T-helper 2 cell (primary cell): ENCODE data around the gene OVCA2.
"Not testable (repeated sequence)": the region's sequence is repeated elsewhere in the genome, so short reads cannot be mapped to it uniquely, and the experiment has no call there.

Source experiments
- DNase-seq, 5 experiments: peaks; one replicate each; pipeline versions ENCODE4 v3.0.0 to v3.0.0-alpha.2; 2012 to 2022
- total RNA-seq, 2 donors: gene quantifications; one replicate each; lab custom pipeline; 2026; lab: John Stamatoyannopoulos, UW

Gene OVCA2
- 0 reads per million in 2 donors for total RNA-seq

DNA sequence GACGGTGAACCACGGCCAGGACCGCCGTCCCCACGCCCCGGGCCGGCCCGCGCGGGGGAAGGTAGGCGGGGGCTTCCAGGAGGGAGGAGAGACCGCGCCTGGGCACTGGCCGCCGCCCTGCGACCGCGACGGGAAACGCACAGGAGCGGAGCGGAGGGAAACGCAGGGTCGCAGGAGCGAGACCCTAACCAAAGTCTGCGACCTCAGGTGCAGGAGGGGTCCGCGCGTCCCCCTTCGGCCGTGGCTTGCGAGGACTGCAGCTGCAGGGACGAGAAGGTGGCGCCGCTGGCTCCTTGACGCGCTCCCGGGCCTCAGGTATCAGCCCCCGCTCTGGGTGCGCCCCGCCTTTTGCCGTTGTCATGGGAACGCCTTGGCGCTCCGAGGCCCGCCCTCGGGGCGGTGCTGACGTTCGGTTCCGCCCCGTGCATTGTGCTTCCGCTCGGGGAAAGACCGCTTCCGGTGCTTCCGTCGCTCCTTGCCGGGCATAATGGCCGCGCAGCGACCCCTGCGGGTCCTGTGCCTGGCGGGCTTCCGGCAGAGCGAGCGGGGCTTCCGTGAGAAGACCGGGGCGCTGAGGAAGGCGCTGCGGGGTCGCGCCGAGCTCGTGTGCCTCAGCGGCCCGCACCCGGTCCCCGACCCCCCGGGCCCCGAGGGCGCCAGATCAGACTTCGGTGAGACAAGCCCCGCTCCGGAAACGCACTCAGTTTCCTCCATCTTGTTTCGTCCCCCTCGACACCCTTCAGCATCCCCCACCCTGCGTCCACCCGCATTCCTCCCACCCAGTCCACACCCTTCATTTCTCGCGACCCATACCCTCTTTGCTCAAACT is at the start of gene OVCA2:
Gene OVCA2 (plus strand): TSS at position 462 of the 829 bp plus-strand sequence. CDS start 26 bp downstream, at position 488.
- peak; percentile 94 to 97 (median 95) for DNase-seq

DNA sequence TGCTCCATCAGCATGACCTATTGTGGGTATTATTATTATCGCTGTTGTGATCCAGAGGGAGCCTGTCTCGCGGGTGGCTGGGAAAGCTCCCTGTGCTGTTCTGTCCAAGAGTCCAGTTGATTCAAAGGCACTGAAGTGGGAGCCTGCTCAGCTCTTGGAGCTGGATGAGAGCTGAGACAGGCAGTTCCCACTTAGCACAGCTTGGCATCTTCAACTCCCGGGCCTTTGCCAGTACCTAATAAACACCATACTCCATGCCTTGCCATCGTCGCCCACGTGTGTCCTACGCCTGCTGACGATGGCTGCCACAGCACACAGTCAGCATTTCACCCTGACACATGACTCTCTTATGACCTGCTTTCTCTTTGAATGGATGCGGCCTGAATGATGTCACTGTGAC is 49.3 kb upstream of the OVCA2 start:
- no peak for DNase-seq

DNA sequence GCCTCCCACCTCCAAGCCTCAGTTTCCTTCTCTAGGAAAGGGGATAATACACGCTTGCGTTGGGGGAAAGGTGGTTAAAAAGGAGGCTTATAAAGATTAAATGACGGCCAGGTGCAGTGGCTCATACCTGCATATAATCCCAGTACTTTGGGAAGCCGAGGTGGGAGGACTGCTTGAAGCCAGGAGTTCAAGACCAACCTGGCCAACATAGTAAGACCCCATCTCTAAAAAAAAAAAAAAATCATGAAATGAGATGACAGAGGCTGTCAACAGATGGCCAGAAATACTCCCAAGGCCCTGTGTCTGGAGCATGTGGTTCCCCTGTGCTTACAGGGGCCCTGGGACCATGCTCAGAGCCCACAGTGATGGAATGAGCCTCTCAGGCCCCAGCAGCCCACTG is 47.1 kb upstream of the OVCA2 start:
- no peak for DNase-seq

DNA sequence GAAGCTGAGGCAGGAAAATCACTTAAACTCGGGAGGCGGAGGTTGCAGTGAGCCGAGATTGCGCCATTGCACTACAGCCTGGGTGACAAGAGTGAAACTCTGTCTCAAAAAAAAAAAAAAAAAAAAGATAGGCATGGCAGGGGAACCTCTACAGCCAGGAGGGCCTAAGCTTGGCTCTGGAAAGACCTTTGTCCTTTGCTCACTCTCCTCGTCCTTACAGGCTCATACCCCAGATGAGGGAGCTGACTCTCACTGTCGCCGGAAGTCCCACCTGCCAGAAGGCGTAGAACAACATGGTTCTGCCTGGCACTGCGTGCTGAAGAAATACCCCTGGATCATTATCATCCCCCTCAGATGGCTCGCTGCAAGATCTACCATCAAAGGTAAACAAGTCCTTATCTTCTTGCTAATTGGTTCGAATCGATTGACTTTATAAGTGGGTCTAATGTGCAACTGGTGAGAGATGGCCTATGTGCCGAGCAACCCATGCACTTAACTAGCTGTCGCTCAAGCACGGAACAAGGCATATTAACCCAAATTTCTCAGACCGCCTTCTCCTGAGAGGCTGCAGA is 46.4 kb upstream of the OVCA2 start:
- DNase-seq = no peak

DNA sequence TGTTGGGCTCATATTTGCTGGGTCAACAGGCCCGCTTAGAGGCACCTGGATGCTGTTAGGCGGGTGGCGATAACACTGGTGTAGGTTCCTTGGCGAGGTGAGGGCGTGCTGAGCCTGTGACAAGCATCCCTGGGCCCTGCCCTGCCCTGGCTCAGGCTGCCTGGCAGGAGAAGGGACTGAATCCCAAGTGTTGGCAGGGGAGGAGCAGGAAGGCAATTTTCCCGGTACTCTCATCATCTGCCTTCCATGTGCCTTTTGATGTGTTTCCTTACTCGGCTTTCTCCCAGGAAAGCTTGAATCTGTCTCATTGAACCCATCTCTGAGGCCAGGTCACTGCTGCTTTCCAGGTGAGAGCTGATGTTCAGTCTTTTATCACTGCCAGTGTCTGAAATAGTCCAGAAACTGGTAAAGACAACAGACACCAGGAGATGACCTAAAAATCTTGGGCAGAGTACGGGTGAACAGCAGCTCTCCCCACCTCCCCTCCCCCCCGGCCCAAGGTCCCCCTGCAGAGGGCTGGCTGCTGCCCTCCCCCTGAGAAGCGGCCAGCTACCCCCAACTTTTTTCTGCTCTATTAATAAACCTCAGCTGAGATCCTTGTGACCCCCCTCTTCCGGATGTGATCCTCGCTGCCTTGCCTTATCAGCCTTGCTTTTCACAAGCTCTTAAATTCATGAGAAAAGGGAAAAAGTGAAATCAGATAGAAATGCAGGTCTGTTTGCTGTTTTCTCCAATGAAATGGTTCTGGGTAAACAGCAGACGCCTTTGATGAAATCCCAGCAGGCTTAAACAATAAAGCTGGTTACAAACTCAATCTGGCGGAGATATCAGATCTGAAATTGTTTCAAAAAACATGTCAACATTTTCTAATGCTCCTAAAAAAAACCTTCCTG is 45.7 kb upstream of the OVCA2 start:
- DNase-seq = no peak

DNA sequence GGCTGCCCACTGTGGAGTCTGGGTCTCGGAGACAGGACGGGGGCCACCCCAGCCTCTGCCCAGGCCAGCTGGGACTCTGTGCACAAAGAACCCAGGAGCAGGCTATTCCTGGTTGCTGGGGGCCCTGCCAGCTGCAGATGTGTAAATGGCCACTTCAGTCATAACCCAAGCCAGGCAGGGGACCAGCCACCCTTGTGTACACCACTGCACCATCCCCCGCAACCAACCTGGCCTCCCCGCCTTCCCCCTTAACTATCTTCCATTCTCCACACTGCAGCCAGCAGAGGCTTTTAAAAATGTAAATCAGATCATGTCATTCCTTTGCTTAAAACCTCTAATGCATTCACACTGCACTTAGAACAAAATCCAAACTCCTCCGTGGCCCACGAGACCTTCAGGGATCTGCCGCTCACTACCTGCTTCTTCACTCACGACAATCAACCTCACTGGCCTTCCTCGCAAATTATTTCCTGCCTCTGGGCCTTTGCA is 45.0 kb upstream of the OVCA2 start:
- no peak for DNase-seq

DNA sequence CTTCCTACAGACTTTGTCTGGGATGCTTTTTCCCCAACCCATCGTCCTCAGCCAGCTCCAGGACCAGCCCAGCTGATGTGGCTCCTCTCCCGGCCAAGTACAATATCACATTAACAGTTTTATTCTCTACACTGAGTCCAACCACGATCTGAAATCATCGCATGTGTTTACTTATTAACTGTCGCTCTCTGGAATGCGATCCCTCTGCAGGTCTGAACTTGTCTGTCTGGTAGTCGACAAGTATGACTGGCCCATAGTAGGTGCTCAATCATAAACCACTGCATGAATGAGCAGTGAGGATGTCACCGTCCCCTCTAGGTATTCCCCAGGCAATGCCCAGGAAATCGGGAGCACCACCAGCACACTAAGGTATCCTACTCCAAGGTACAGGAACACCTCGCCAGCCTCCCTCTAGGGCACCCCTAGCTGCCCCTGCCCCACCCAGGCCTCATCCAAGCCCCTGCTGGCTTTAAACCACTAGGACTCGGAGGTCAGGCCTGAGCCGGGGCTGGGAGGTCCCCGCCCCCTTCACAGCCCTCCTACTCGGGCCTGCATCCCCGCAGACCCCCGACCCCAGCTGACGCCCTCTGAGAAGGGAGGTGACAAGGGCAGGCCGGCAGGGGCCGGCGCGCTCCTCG is 44.4 kb upstream of the OVCA2 start:
- DNase-seq = no peak

DNA sequence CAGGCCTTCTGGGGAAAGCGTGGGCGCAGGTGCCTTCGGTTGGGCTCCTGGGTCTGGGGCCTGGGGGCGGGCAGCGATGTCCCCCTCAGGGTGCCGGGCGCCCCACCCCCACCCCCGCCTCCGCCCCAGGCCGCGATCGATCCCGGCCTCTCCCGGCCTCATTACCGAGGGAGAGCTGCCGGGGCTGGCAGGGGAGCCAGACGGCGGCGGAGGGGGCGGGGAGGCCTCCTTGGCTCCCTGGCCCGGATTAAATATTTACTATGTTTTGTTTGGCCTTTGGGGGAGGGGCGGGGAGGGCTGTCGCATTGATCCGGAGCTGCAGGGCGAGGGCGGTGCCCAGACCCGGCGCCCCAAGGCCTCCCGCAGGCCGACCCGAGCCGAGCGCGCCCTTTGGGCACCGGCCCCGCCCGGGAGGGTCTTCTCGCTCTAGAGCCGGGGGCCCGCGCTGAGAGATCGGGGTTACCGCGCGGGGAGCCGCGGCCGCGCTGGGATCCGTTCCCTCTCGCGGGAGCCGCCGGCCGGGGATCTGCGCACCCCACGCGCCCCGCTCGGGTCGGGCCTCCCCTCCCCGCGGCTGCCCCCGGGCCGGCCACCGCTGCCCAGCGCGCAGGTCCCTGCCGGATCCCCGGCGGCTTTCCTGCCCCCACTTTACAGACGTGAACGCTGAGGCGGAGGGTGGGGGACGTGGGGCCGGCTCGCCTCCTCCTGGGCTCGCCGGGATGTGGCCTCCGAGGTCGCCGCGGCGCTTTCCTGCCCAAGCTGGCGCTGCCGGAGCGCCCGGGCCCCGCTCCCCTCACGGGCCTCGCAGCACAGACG is 43.7 kb upstream of the OVCA2 start:
- no peak for DNase-seq

DNA sequence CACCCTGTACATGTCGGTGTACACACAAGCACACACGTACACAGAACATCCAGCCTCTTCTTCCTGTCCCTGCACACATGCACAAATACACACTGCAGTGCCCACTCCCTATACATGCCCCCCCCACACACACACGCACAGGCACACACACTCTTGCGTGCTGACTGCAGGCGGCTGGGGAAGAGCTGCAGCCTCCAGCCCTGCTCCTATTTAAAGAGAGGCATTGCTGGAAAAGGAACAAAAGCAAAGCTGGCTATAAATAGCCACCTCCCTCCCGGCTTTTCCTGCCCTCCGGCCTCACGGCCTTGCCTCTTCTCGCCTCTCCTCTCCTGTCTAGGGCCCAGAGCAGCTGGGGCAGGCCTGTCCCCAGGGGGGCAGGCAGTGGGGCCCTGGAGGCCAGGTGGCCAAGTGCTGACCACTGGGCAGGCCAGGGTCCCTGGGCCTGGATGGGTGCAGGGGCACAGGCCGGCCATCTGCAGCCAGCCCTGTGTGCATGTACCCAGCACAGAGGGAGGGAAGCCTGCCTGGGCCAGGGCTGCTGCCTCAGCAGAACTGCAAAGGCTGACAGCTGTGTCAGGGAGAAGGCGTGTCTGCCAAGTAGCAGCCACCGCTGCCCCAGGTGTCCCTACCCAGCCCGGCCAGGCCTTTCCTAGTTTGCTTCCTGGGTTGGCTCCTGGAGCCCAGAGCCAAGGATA is 42.1 kb upstream of the OVCA2 start:
- DNase-seq = no peak

DNA sequence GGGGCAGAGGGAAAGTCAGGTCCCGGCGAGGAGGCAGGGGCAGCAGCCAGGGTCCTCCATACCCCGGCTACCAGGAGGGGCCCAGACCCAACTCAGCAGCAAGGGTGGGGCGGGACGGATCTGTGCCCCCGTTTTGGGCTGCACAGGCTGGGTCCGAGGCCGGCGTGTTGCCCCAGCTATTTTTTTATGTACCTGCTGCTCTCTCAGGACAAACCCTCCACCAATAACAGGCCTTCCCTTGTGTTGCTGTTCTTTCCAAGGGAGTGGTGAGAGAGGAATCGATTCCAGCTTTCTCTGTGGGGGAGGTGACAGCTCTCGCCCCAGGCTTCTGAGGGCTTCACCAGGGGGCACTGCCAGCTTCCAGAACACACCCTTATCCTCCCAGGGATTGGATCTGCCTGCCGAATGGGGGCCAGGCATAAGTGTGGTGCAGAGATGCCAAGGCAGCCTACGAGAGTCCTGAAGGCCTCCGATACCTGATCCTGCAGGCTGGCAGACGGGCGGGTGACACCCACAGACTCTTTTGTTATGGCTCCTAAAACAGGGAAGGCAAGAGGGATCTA is 39.0 kb upstream of the OVCA2 start:
- DNase-seq = no peak

DNA sequence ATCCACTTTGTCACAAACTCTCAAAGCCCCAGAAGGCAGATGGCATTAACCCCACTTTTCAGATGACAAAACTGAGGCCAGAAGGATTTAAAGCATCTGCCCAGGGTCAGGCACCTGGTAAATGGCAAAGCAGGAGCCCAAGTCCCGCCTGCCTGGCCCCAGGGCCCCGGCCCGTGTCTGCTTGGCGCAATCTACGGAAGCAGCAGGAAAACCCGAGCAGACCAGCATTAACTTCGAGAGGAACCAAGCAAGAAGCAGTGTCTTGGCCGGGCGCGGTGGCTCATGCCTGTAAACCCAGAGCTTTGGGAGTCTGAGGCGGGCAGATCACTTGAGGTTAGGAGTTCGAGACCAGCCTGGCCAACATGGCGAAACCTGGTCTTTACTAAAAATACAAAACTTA is 38.3 kb upstream of the OVCA2 start:
- DNase-seq = no peak

DNA sequence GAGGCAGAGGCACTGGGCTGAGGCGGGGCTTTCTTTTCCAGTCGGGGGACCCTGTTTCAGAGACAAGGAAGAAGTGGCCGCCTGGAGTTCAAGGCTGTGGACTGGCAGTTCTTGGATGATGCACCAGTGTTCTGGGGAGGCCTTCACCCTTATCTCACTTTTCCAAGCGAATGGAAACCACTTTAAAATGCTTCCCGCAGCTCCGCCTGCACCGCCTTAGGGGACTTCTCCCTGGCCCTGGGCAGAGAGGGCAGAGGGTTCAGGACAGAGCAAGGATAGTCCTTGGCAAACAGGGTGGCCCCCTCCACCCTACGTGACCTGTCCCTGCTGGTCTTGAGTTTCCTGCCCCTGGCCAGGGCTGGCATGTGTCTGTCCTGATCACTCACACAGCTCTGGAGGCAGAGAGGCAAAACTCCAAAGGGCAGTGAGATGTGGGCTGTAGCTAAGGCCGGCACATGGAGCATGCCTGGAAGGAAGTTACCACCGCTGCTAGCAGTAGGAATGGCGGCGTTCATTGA is 37.3 kb upstream of the OVCA2 start:
- no peak for DNase-seq

DNA sequence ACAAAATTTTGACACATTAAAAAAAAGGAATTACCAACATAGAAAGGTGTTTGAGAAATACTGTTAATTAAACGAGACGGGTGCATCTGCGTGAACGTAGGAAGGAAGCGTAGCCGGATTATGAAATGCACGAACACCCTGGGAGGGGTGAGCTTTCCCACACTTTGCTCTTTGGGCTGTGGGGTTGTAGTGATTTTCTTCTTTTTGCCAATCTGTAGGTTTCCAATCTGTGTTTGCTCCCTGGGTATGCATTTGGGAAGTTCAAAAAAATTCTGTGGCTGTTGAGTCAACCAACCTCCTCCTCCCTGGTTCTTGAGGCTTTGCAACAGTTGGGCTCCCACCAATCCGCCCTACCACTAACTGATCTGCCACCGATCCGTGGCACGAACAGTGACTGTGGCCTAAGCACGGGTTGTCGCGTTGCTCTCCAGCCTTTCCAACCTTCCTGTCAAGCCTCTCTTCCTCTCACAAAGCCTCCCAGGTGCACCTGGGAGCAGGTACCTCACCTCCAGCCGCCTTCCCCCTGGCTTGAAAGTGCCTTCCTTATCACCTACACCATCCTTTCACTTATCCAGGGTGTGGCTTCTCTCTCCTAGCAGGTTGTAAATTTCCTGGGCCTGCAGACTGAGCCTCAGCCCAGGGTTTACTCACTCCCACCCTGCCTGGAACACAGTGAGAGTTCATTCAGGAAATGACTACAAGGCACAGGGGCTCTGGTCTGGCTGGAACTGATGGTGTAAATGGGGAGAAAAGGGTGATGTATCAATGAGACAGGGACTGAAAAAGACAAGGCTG is 33.3 kb upstream of the OVCA2 start:
- DNase-seq = no peak

DNA sequence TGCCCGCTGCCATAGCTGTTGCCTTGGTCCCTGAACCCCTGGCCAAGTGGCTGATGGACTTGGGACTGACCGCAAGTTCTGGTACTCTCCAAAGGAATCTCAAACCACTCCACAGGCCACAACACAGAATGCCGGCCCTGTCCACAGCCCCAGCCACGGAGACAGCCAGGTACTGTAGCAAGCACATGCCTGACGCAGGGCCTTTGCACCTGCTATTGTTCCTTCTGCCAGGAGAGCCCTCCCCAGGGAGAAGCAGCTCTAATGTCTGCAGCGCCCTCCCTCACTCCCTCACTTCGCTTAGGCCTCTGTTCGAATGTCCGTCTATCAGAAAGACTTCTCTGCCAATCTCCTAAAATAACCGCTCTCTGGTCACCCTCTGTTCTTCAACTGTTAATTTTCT is 32.1 kb upstream of the OVCA2 start:
- no peak for DNase-seq

DNA sequence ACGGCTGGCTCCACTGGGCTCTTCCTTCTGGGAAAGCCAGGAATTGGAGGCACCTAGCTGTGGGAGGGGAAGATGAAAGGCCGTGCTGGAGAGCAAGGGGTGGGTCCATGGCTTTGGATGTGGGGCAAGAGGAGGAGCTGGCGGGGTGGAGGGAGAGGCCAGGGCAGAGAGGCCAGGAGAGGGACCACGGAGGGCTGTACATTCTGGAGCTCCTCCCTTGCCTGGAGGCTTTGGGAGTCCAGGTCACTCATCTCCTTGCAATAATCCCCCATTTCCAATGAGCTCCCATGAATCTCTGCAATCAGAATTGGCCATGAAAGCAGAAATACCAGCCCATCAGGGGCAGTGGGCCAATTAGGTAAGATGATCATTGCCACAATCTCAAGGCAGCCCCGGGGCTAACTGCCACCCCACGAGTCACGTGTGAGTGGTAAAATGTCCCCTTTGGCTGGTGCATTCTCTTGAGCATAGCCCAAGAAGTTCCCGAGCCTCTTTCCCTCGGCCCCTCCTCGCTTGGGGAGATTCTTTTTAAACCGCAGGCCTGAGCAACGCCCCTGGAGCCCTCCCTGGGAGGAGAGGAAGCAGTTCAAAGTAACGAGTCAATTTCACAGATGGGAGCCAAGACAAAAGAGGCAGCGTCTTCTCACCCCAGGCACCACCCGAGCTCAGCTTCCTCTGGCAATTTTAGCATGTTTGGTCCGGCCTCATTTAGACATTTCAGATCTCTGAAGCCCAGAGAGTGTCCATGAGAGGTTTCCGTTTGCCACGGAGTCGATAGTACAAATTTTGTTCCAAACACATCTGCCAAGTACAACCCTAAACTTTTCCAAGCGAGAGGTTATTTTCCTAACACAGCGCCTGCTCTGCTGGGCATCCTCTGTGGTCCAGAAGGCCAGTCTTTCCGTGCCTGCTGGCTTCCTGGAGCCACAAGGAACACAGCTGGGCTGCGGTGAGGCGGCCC is 30.1 kb upstream of the OVCA2 start:
- DNase-seq = no peak

DNA sequence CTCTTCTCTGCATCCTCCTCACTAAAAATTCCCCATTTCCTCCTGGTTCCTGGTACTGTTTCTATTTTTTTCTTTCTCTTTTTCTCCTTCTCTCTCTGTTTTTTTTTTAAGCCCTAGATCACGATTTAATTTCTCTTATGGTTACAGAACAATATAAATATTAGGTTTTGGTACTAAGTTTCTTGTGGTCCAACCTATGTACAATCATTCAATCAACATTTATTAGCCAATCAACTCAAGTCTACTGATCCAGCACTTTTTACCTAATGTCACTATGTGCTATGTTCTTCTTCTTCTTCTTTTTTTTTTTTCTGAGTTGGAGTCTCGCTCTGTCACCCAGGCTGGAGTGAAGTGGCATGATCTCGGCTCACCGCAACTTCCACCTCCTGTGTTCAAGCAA is 29.3 kb upstream of the OVCA2 start:
- DNase-seq = no peak

DNA sequence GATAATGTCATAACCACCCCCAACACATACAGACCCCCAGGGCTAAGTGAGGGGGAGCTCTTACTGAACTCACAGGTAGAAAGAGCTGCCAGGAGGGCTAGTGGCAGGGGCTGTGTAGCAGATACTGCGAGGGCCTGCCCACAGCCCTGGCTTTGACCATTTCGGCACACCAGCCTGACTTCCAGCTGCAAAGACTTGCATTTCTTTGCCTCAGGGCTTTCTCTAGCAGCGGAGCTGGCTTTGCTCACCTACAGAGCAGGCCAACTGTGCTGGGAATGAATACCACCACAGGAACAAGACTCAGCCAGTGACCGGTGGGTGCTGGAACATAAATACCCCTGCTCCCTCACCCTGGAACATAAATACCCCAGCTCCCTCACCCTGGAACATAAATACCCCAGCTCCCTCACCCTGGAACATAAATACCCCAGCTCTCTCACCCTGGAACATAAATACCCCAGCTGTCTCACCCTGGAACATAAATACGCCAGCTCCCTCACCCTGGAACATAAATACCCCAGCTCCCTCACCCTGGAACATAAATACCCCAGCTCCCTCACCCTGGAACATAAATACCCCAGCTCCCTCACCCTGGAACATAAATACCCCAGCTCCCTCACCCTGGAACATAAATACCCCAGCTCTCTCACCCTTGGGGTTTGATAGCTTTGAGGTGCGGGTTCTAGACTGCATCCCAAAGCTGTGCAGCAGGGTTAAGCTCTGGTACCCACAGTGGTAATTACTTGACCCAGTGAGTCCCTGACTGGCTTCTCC is 28.4 kb upstream of the OVCA2 start:
- DNase-seq = not testable (repeated sequence)

DNA sequence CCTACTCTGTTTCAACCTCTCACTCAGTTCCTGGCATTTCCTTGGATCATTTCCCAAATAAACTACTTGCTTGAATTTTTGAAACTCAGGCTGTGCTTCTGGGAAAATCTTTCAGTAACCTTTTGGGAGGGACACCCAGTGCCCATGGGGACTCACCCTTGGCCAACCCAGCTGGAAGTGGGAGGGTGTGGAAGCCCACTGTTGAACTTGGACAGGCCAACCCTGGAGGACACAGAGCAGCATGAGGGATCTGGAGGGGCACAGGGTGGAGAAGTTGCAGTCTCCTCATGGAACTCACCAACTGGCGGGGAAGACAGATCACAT is 27.9 kb upstream of the OVCA2 start:
- no peak for DNase-seq
